Lung (tissue), 12 donors: ENCODE results near the gene STAC2. TPM values are rescaled to one million over a fixed set of nuclear protein-coding genes. Genes with fewer than 3 reads are reported as not detected.

ENCODE experiments used
- ATAC-seq: fragments of 200-7000 bp; cut with Tn5 transposase; one replicate; pipeline ENCODE4 v1.9.1; 2020; ENCODE audit warnings: moderate number of reproducible peaks; ENCODE audit not compliant: insufficient read depth, low FRiP score
- DNase-seq, 3 donors: peaks; one replicate each; pipeline ENCODE4 v3.0.0-alpha.2; 2013 to 2017
- H3K27ac ChIP-seq, 2 donors: one replicate each; pipeline ENCODE4 v1.5.1; 2013; ENCODE audit warnings: mild to moderate bottlenecking in 2 of 2, moderate library complexity in 2 of 2, control low read depth in 1 of 2, inconsistent platforms in 1 of 2, low read depth in 1 of 2, low read length in 1 of 2
- H3K27me3 ChIP-seq, 3 donors: one replicate each; pipeline ENCODE4 v1.5.1; 2013; ENCODE audit warnings: low read length in 2 of 3; ENCODE audit not compliant: control insufficient read depth in 3 of 3, insufficient read depth in 3 of 3
- H3K36me3 ChIP-seq, 4 donors: one replicate each; pipeline ENCODE4 v1.5.1; 2013; ENCODE audit warnings: low read length in 4 of 4, mild to moderate bottlenecking in 1 of 4, moderate library complexity in 1 of 4; ENCODE audit not compliant: control insufficient read depth in 4 of 4, insufficient read depth in 4 of 4
- H3K4me1 ChIP-seq, 5 donors: one replicate each; pipeline ENCODE4 v1.5.1; 2013; ENCODE audit warnings: low read length in 5 of 5, mild to moderate bottlenecking in 2 of 5, moderate library complexity in 1 of 5; ENCODE audit not compliant: control insufficient read depth in 5 of 5, insufficient read depth in 5 of 5
- H3K4me3 ChIP-seq: one replicate; pipeline ENCODE4 v1.5.1; 2013; ENCODE audit warnings: mild to moderate bottlenecking, control low read depth, moderate library complexity
- H3K9ac ChIP-seq, 2 donors: one replicate each; pipeline ENCODE4 v1.5.1; 2013; ENCODE audit warnings: low read length in 2 of 2, control low read depth in 1 of 2; ENCODE audit not compliant: insufficient read depth in 1 of 2
- H3K9me3 ChIP-seq, 4 donors: one replicate each; pipeline ENCODE4 v1.5.1; 2013; ENCODE audit warnings: low read length in 3 of 4, mild to moderate bottlenecking in 1 of 4, moderate library complexity in 1 of 4; ENCODE audit not compliant: control insufficient read depth in 4 of 4, insufficient read depth in 3 of 4
- WGBS, 2 donors: extraction: QIAGEN DNeasy Blood & Tissue Kit; methylation state at CpG; one replicate each; pipeline ENCODE4 v1.1.7; 2013; 5-methylcytosine and 5-hydroxymethylcytosine counted together
- polyA plus RNA-seq, 2 donors: library from polyadenylated mRNA; stranded (reverse); fragments of 200-250 nt; gene quantifications; one replicate each; pipeline ENCODE4 v1.2.1, GENCODE V29; 2013
- total RNA-seq, 2 donors: library from RNA; depleted of rRNA in 1 of 2; stranded (reverse); fragments of >200 nt in 1 of 2; gene quantifications; one replicate each; pipeline ENCODE4 v1.2.1, GENCODE V29; 2014 to 2021
- TF ChIP-seq, protein P1 (sequence below): IDR thresholded peaks from 2 replicates; pipeline ENCODE4 v1.5.1; 2012; ENCODE audit warnings: mild to moderate bottlenecking; ENCODE audit errors: control extremely low read depth, extremely low read depth
- donor health status: control.
- donor health status: control.
- donor health status: Bipolar disorder and iron deficiency.
- donor health status: healthy.
- donor health status: DM: yes; HTN: yes; CAD: no.

Gene STAC2
- total and polyA plus RNA-seq, 4 donors, result 0.26 to 1.7 (median 0.42) TPM; not detected in 1

DNA sequence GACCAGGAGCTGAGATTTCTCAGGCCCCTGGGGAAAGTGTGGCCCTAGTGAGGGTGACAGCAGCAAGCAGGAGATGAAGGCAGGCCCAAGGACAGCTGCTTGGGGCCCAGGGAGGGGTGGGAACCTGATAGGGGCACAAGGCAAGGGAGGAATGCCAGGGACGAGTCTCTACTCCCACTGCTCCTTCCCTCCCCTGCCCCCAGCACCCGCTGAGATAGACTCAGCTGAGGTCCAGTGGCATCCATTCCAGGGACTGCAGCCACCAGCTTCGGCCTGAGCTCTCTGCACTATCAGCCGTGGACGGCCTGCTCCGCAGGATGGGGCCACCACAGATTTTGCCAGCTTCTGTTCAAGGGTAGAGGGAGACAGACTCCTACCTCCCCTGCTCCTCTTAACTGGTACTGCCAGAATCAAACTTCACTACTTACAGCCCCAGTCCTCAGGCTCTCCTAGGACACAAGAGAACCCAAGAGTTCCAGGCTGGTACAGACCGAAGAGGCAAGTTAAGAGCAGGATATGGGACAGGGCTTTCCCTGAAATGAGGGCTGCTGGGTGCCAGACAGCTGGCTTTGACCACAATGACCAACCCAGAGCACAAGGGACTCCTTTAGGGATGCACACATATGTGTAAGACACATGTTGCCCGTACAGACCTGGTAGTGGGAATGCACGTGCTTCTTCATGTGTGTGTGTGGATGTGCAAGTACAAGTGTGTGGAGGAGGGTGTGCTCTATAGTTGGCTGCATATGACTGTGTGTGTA is 33.8 kb downstream of the STAC2 start:
- DNase-seq (no peak), ATAC-seq (no peak)
- 92 to 98% methylated on average over 9 of the region's 9 CpGs for WGBS, 2 donors
- H3K36me3 ChIP-seq, result peaks cover 0 to 32% (median 15%) of the 10 kb centered on the region in 4 donors
- TF ChIP-seq, protein P1, sequence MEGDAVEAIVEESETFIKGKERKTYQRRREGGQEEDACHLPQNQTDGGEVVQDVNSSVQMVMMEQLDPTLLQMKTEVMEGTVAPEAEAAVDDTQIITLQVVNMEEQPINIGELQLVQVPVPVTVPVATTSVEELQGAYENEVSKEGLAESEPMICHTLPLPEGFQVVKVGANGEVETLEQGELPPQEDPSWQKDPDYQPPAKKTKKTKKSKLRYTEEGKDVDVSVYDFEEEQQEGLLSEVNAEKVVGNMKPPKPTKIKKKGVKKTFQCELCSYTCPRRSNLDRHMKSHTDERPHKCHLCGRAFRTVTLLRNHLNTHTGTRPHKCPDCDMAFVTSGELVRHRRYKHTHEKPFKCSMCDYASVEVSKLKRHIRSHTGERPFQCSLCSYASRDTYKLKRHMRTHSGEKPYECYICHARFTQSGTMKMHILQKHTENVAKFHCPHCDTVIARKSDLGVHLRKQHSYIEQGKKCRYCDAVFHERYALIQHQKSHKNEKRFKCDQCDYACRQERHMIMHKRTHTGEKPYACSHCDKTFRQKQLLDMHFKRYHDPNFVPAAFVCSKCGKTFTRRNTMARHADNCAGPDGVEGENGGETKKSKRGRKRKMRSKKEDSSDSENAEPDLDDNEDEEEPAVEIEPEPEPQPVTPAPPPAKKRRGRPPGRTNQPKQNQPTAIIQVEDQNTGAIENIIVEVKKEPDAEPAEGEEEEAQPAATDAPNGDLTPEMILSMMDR, result no peak
- no peak overlapping the region for H3K4me3 ChIP-seq
- H3K27ac ChIP-seq, result no peak overlapping the region
- no peaks in the 10 kb centered on the region for H3K27me3 ChIP-seq
- H3K4me1 ChIP-seq, result peaks cover 0 to 25% (median 9%) of the 10 kb centered on the region in 5 donors
- no peak overlapping the region for H3K9ac ChIP-seq
- H3K9me3 ChIP-seq, result no peaks in the 10 kb centered on the region

GRCh38 chr17:39187152-39187830 is 38.5 kb downstream of the STAC2 start:
- Histone ChIP-seq H3K9ac (no peak overlapping the region), H3K9me3 (no peaks in the 10 kb centered on the region), H3K4me3 (no peak overlapping the region), H3K27ac (no peak overlapping the region), H3K27me3 (no peaks in the 10 kb centered on the region), H3K36me3 (peaks cover 0 to 56% (median 19%) of the 10 kb centered on the region in 4 donors), H3K4me1 (no peaks in the 10 kb centered on the region)
- ATAC-seq (no peak), DNase-seq (no peak)
- 79 to 86% methylated on average over 9 of the region's 9 CpGs for WGBS, 2 donors
- TF ChIP-seq, protein P1, result no peak

DNA sequence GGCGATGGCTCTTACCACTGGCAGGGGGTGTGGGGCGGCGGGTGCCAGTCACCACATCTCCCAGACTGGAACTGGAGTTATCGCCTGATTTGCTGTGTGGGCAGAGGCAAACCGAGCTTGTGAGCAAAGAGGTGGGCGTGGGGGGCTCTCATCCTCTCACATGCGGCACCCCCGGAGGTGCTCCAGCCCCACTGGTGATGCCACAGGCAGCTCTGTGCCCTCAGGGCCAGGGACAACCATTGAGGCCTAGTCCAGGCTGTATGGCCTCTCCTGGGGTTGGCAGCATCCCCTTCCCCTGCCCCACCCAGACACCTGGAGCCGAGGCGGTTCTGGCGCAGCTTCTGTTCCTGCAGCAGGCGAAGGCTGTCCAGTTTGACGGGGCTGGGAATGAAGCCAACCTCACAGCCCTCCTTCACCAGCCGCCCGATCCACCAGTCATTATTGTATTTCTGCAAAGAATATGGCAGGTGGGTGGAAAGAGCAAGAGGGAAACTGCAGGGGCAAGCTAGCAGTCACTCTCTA is 39.2 kb downstream of the STAC2 start:
- Histone ChIP-seq H3K36me3 (peaks cover 0 to 49% (median 18%) of the 10 kb centered on the region in 4 donors), H3K27ac (no peak overlapping the region), H3K27me3 (no peaks in the 10 kb centered on the region), H3K4me3 (no peak overlapping the region), H3K9ac (no peak overlapping the region), H3K9me3 (no peaks in the 10 kb centered on the region), H3K4me1 (no peaks in the 10 kb centered on the region)
- TF ChIP-seq, protein P1, result no peak
- ATAC-seq, result no peak
- 91 to 92% methylated on average over 15 of the region's 15 CpGs for WGBS, 2 donors
- no peak for DNase-seq
